ENCODE measurements around the gene CHMP6. TPM values are rescaled to one million over a fixed set of nuclear protein-coding genes. Genes with fewer than 3 reads are reported as not detected.
A peak's percentile ranks its signal among the peaks of the same experiment; 100 is the strongest.

Gene CHMP6
- total RNA-seq, 4 donors from 2014 or later = 16.7 to 23.8 (median 22.1) TPM

DNA sequence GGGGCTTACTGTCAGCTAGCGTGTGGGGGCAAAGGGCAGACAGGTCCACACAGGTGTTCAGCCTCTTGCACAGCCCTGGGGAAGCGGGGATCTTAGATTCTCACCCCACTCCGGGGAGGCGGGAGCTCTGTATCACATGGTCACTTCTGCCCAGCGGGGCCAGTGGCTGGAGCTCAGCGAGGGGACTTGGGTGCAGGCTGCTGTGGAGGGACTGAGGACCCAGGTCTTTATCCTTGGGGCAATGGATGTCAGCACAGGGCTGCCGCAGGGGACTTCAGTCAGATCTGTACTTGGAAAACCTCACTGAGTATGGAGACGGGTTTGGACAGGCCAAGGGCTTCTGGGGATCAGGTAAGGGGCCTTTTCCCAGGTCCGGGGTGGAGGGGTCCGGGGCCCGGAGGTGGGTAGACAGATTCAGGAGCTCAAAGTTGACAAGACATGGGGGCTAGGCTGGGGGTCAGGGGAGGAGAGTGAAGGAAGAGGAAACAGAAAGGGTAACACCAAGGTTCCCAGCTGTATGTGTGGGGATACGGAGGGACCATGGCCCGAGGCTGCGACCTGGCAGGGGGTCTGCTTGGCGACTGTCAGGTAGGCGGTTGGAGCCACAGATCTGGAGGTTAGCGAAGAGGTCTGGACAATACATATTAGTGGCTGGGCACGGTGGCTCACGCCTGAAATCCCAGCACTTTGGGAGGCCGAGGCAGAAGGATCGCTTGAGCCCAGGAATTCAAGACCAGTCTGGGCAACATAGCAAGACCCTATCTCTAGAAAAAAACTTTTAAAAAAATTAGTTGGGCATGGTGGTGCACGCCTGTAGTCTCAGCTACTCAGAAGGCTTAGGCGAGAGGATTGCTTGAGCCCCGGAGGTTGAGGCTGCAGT, 28.2 kb downstream of the CHMP6 start:
- H3K36me3 ChIP-seq = no peaks in the 10 kb centered on the region
- no peak for DNase-seq
- H3K27me3 ChIP-seq = peaks cover 0 to 4% (median 0%) of the 10 kb centered on the region in 4 donors
- WGBS, 2 donors = 78 to 82% methylated on average over 17 to 19 of the region's 24 CpGs
- H3K4me1 ChIP-seq = peaks cover 31 to 65% (median 42%) of the 10 kb centered on the region in 3 donors
- intact Hi-C loops (cut with DNase I) = loop anchor here (10.0 kb wide), 1 partner anchor 75 kb away; no protein-coding TSS in a partner anchor
- no peak for TF ChIP-seq POLR2A (IDR thresholded peaks at IDR 0.05)
- TF ChIP-seq, protein P1, sequence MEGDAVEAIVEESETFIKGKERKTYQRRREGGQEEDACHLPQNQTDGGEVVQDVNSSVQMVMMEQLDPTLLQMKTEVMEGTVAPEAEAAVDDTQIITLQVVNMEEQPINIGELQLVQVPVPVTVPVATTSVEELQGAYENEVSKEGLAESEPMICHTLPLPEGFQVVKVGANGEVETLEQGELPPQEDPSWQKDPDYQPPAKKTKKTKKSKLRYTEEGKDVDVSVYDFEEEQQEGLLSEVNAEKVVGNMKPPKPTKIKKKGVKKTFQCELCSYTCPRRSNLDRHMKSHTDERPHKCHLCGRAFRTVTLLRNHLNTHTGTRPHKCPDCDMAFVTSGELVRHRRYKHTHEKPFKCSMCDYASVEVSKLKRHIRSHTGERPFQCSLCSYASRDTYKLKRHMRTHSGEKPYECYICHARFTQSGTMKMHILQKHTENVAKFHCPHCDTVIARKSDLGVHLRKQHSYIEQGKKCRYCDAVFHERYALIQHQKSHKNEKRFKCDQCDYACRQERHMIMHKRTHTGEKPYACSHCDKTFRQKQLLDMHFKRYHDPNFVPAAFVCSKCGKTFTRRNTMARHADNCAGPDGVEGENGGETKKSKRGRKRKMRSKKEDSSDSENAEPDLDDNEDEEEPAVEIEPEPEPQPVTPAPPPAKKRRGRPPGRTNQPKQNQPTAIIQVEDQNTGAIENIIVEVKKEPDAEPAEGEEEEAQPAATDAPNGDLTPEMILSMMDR (IDR thresholded peaks at IDR 0.05) = no peak
- H3K9me3 ChIP-seq = no peaks in the 10 kb centered on the region
- H3K4me3 ChIP-seq = no peak overlapping the region
- H3K27ac ChIP-seq = peak overlapping the region; percentile 4 to 79 (median 68)

DNA sequence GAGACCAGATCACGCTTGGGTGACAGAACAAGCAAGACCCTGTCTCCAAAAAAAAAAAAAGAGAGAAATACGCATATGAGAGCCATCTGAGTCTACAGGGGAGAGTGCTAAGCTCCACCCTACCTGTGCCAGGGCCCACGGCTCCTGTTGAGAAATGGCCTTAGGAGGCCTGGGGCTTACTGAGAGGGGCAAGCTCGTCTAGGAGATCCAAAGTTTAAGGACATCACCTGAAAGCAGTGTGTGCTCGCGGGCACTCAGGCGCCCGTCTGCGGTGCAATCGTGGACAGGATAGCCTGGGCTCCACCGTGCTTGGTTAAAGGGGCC, 28.8 kb downstream of the CHMP6 start:
- H3K27ac ChIP-seq = peak overlapping the region; percentile 52 to 79 (median 76)
- H3K9me3 ChIP-seq = no peaks in the 10 kb centered on the region
- no peak overlapping the region for H3K4me3 ChIP-seq
- H3K27me3 ChIP-seq = peaks cover 0 to 10% (median 0%) of the 10 kb centered on the region in 4 donors
- H3K4me1 ChIP-seq = peaks cover 31 to 68% (median 42%) of the 10 kb centered on the region in 3 donors
- TF ChIP-seq, protein P1 (IDR thresholded peaks at IDR 0.05) = no peak
- no peak for TF ChIP-seq POLR2A (IDR thresholded peaks at IDR 0.05)
- no peak for DNase-seq
- intact Hi-C loops (cut with DNase I) = loop anchor here (10.0 kb wide), 1 partner anchor 74 kb away; no protein-coding TSS in a partner anchor
- no peaks in the 10 kb centered on the region for H3K36me3 ChIP-seq
- whole genome bisulfite sequencing, 2 donors = 78 to 81% methylated on average over 3 to 11 of the region's 11 CpGs

DNA sequence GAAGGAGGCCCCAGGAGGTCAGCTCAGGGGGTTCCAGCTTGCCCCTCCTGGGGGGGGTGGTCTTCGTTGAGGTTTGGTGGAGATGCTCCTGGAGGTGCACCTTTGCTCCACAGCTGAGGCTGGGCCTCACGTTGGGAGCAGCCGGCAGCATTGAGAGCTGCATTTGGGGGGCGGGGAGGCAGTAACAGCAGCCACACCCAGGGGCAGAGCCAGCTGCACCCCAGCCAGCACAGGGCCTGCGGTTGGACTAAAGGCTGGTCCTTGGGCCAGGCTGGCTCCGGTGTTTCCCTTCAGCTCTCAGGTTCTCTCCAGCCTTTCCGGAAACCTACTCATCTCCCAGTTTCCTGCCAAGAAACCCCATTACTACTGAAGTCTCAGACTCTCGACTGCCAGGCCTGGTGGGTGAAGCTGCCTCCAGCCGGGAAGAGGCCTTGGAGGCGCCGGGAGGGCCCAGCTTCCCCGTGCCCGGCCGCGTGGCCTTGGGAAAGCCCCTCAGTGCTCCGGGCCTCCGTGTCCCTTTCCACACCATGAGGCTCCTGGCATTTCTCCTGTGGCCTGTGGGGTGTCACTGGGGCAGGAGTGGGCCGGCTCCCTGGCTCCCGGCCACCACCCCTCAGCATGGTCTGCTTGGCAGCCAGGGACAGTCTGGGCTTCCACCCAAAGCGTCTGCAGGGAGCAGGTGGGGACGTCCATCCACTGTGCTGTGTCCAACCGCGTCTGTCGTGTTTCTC, 29.3 kb downstream of the CHMP6 start:
- Histone ChIP-seq H3K27me3 (peaks cover 0 to 15% (median 0%) of the 10 kb centered on the region in 4 donors), H3K4me3 (peak overlapping the region in 1 of 4 donors; percentile 23), H3K9me3 (no peaks in the 10 kb centered on the region), H3K36me3 (no peaks in the 10 kb centered on the region), H3K27ac (peak overlapping the region; percentile 52 to 79 (median 76)), H3K4me1 (peaks cover 31 to 73% (median 42%) of the 10 kb centered on the region in 3 donors)
- intact Hi-C loops (cut with DNase I) = loop anchor here (10.0 kb wide), 1 partner anchor 74 kb away; no protein-coding TSS in a partner anchor
- WGBS, 2 donors = 15 to 35% methylated on average over 11 to 13 of the region's 24 CpGs
- no peak for TF ChIP-seq POLR2A (IDR thresholded peaks at IDR 0.05)
- TF ChIP-seq, protein P1 (IDR thresholded peaks at IDR 0.05) = no peak
- no peak for DNase-seq

DNA sequence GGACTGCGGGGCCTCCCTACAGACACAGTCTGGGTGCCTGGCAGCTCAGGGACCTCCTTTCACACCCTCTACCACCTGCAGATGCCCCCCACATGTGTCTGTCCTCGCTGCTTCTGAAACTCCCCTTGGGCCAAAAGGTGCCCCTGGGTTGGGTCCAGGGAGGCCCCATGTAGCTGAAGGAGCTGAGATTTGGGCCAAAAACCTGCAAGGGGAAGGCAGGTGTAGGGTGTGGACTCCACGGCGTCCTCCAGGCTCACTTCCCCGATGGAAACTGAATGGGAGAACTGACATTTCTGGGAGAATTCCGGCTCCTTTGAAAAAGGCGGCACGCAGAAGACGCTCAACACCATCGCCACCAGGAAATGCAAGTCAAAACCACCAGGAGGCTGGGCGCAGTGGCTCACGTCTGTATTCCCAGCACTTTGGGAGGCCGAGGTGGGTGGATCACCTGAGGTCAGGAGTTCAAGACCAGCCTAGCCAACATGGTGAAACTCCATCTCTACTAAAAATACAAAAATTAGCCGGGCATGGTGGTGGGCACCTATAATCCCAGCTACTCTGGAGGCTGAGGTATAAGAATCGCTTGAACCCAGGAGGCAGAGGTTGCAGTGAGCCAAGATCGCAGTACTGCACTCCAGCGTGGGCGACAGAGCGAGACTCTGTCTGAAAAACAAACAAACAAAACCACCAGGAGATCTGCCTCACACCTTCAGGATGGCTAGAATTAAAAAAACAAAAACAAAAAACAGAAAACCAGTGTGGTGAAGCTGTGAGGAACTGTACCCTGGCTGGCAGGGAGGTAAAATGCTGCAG, 30.1 kb downstream of the CHMP6 start:
- Histone ChIP-seq H3K27ac (peak overlapping the region; percentile 52 to 79 (median 76)), H3K4me1 (peaks cover 31 to 81% (median 42%) of the 10 kb centered on the region in 3 donors)
- TF ChIP-seq POLR2A (IDR thresholded peaks at IDR 0.05) = no peak
- TF ChIP-seq, protein P1 (IDR thresholded peaks at IDR 0.05) = no peak

More for the DNA sequence above, 30.1 kb downstream of the CHMP6 start:
- whole genome bisulfite sequencing, 2 donors = 76 to 93% methylated on average over 14 to 15 of the region's 19 CpGs
- no peak for DNase-seq
- Histone ChIP-seq H3K36me3 (no peaks in the 10 kb centered on the region), H3K9me3 (no peaks in the 10 kb centered on the region), H3K4me3 (no peak overlapping the region), H3K27me3 (peaks cover 0 to 23% (median 0%) of the 10 kb centered on the region in 4 donors)
- intact Hi-C loops (cut with DNase I) = loop anchor here (10.0 kb wide), 1 partner anchor 73 kb away; no protein-coding TSS in a partner anchor

Measured in esophagus squamous epithelium (tissue), 5 donors.